GM12878 (cell line): ENCODE results near the gene PCDHA2.
"Not testable (repeated sequence)": the region's sequence is repeated elsewhere in the genome, so short reads cannot be mapped to it uniquely, and the experiment has no call there.

Source experiments
- CBX5 ChIP-seq: sonication (generic); IDR thresholded peaks from 2 replicates; pipeline ENCODE4 v1.6.1; 2016; ENCODE audit warnings: low read depth, moderate library complexity, mild to moderate bottlenecking, inconsistent platforms
- EGR1 ChIP-seq, 2 experiments: IDR thresholded peaks; 1 replicate in 1 of 2; 2 replicates in 1 of 2; pipeline ENCODE4 v1.6.1; 2011 to 2012; ENCODE audit warnings: low read depth in 2 of 2, low read length in 2 of 2, borderline replicate concordance in 1 of 2, mild to moderate bottlenecking in 1 of 2, moderate library complexity in 1 of 2
- EP300 ChIP-seq, 2 experiments: fragments of 150-350 bp in 1 of 2; IDR thresholded peaks; 2 replicates each; pipeline ENCODE4 v1.6.1; 2011 to 2012; ENCODE audit warnings: low read depth in 2 of 2, low read length in 2 of 2, borderline replicate concordance in 1 of 2, improper control_type of control experiment in 1 of 2, inconsistent platforms in 1 of 2; ENCODE audit not compliant: control insufficient read depth in 1 of 2
- EZH2 ChIP-seq: IDR thresholded peaks from 2 replicates; pipeline ENCODE4 v1.6.1; 2012; ENCODE audit warnings: low read depth, mild to moderate bottlenecking, control low read depth, inconsistent platforms, low read length, borderline replicate concordance; ENCODE audit not compliant: control insufficient read depth
- GABPA ChIP-seq: IDR thresholded peaks from 2 replicates; pipeline ENCODE4 v1.6.1; 2014; ENCODE audit warnings: antibody characterized with exemption, low read depth, mild to moderate bottlenecking, inconsistent platforms
- POLR2AphosphoS5 ChIP-seq: IDR thresholded peaks from 2 replicates; pipeline ENCODE4 v1.6.1; 2011; ENCODE audit warnings: mild to moderate bottlenecking, low read length, inconsistent platforms
- TF ChIP-seq, protein P1 (sequence below): IDR thresholded peaks from 2 replicates; pipeline ENCODE4 v1.6.1; 2011; ENCODE audit warnings: mild to moderate bottlenecking, low read depth, low read length, moderate library complexity; ENCODE audit not compliant: insufficient replicate concordance
- TF ChIP-seq, protein P2 (sequence below), 3 experiments: IDR thresholded peaks in 2 of 3; conservative IDR thresholded peaks in 1 of 3; 2 replicates each; pipeline ENCODE4 v1.5.1; 2011; ENCODE audit warnings: low read depth in 3 of 3, low read length in 3 of 3, mild to moderate bottlenecking in 3 of 3, control low read depth in 2 of 3, moderate library complexity in 2 of 3, inconsistent platforms in 1 of 3, mixed read lengths in 1 of 3; ENCODE audit not compliant: control insufficient read depth in 2 of 3, insufficient read depth in 1 of 3; ENCODE audit errors: extremely low read depth in 1 of 3
- TF ChIP-seq, protein P3 (sequence below): fragments of 450-650 bp; formaldehyde crosslinking; IDR thresholded peaks from 2 replicates; pipeline ENCODE4 v1.5.0; 2022; ENCODE audit warnings: mild to moderate bottlenecking, missing genetic modification characterization
- TF ChIP-seq, protein P4 (sequence below): IDR thresholded peaks from 2 replicates; pipeline ENCODE4 v1.6.1; 2012; ENCODE audit warnings: mild to moderate bottlenecking, low read depth, low read length
- TF ChIP-seq, protein P5 (sequence below): fragments of 450-650 bp; IDR thresholded peaks from 2 replicates; pipeline ENCODE4 v1.6.1; 2018; ENCODE audit warnings: mild to moderate bottlenecking, low read depth, moderate library complexity; ENCODE audit not compliant: partially characterized antibody

DNA sequence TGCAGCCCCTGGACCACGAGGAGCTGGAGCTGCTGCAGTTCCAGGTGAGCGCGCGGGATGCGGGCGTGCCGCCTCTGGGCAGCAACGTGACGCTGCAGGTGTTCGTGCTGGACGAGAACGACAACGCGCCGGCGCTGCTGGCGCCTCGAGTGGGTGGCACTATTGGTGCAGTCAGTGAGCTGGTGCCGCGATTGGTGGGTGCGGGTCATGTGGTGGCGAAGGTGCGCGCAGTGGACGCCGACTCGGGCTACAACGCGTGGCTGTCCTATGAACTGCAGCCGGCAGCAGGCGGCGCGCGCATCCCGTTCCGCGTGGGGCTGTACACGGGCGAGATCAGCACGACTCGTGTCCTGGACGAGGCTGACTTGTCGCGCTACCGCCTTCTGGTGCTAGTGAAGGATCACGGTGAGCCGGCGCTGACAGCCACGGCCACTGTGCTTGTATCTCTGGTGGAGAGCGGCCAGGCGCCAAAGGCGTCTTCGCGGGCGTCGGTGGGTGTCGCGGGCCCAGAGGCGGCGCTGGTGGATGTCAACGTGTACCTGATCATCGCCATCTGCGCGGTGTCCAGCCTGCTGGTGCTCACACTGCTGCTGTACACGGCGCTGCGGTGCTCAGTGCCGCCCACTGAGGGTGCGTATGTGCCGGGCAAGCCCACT, 6.7 kb upstream of the PCDHA2 start:
- TF ChIP-seq POLR2AphosphoS5; GABPA; EGR1 (IDR thresholded peaks at IDR 0.05; ENCODE audit: borderline replicate concordance in 1 of 2, low read depth in 2 of 2, low read length in 2 of 2); EZH2; CBX5; EP300 (IDR thresholded peaks at IDR 0.05; ENCODE audit: borderline replicate concordance in 1 of 2, control insufficient read depth in 1 of 2, low read depth in 2 of 2, low read length in 2 of 2): not testable (repeated sequence)
- TF ChIP-seq, protein P1, sequence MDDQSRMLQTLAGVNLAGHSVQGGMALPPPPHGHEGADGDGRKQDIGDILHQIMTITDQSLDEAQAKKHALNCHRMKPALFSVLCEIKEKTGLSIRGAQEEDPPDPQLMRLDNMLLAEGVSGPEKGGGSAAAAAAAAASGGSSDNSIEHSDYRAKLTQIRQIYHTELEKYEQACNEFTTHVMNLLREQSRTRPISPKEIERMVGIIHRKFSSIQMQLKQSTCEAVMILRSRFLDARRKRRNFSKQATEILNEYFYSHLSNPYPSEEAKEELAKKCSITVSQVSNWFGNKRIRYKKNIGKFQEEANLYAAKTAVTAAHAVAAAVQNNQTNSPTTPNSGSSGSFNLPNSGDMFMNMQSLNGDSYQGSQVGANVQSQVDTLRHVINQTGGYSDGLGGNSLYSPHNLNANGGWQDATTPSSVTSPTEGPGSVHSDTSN, result not testable (repeated sequence)
- TF ChIP-seq, protein P2, sequence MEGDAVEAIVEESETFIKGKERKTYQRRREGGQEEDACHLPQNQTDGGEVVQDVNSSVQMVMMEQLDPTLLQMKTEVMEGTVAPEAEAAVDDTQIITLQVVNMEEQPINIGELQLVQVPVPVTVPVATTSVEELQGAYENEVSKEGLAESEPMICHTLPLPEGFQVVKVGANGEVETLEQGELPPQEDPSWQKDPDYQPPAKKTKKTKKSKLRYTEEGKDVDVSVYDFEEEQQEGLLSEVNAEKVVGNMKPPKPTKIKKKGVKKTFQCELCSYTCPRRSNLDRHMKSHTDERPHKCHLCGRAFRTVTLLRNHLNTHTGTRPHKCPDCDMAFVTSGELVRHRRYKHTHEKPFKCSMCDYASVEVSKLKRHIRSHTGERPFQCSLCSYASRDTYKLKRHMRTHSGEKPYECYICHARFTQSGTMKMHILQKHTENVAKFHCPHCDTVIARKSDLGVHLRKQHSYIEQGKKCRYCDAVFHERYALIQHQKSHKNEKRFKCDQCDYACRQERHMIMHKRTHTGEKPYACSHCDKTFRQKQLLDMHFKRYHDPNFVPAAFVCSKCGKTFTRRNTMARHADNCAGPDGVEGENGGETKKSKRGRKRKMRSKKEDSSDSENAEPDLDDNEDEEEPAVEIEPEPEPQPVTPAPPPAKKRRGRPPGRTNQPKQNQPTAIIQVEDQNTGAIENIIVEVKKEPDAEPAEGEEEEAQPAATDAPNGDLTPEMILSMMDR (IDR thresholded peaks at IDR 0.05 in 2 of 3, conservative IDR thresholded peaks at IDR 0.05 in 1 of 3; ENCODE audit: control insufficient read depth in 2 of 3, extremely low read depth in 1 of 3, insufficient read depth in 1 of 3, low read depth in 3 of 3, low read length in 3 of 3), result not testable (repeated sequence)
- TF ChIP-seq, protein P3, sequence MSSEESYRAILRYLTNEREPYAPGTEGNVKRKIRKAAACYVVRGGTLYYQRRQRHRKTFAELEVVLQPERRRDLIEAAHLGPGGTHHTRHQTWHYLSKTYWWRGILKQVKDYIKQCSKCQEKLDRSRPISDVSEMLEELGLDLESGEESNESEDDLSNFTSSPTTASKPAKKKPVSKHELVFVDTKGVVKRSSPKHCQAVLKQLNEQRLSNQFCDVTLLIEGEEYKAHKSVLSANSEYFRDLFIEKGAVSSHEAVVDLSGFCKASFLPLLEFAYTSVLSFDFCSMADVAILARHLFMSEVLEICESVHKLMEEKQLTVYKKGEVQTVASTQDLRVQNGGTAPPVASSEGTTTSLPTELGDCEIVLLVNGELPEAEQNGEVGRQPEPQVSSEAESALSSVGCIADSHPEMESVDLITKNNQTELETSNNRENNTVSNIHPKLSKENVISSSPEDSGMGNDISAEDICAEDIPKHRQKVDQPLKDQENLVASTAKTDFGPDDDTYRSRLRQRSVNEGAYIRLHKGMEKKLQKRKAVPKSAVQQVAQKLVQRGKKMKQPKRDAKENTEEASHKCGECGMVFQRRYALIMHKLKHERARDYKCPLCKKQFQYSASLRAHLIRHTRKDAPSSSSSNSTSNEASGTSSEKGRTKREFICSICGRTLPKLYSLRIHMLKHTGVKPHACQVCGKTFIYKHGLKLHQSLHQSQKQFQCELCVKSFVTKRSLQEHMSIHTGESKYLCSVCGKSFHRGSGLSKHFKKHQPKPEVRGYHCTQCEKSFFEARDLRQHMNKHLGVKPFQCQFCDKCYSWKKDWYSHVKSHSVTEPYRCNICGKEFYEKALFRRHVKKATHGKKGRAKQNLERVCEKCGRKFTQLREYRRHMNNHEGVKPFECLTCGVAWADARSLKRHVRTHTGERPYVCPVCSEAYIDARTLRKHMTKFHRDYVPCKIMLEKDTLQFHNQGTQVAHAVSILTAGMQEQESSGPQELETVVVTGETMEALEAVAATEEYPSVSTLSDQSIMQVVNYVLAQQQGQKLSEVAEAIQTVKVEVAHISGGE (CRISPR knock-in tag), result not testable (repeated sequence)
- TF ChIP-seq, protein P4, sequence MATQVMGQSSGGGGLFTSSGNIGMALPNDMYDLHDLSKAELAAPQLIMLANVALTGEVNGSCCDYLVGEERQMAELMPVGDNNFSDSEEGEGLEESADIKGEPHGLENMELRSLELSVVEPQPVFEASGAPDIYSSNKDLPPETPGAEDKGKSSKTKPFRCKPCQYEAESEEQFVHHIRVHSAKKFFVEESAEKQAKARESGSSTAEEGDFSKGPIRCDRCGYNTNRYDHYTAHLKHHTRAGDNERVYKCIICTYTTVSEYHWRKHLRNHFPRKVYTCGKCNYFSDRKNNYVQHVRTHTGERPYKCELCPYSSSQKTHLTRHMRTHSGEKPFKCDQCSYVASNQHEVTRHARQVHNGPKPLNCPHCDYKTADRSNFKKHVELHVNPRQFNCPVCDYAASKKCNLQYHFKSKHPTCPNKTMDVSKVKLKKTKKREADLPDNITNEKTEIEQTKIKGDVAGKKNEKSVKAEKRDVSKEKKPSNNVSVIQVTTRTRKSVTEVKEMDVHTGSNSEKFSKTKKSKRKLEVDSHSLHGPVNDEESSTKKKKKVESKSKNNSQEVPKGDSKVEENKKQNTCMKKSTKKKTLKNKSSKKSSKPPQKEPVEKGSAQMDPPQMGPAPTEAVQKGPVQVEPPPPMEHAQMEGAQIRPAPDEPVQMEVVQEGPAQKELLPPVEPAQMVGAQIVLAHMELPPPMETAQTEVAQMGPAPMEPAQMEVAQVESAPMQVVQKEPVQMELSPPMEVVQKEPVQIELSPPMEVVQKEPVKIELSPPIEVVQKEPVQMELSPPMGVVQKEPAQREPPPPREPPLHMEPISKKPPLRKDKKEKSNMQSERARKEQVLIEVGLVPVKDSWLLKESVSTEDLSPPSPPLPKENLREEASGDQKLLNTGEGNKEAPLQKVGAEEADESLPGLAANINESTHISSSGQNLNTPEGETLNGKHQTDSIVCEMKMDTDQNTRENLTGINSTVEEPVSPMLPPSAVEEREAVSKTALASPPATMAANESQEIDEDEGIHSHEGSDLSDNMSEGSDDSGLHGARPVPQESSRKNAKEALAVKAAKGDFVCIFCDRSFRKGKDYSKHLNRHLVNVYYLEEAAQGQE, result not testable (repeated sequence)
- TF ChIP-seq, protein P5, sequence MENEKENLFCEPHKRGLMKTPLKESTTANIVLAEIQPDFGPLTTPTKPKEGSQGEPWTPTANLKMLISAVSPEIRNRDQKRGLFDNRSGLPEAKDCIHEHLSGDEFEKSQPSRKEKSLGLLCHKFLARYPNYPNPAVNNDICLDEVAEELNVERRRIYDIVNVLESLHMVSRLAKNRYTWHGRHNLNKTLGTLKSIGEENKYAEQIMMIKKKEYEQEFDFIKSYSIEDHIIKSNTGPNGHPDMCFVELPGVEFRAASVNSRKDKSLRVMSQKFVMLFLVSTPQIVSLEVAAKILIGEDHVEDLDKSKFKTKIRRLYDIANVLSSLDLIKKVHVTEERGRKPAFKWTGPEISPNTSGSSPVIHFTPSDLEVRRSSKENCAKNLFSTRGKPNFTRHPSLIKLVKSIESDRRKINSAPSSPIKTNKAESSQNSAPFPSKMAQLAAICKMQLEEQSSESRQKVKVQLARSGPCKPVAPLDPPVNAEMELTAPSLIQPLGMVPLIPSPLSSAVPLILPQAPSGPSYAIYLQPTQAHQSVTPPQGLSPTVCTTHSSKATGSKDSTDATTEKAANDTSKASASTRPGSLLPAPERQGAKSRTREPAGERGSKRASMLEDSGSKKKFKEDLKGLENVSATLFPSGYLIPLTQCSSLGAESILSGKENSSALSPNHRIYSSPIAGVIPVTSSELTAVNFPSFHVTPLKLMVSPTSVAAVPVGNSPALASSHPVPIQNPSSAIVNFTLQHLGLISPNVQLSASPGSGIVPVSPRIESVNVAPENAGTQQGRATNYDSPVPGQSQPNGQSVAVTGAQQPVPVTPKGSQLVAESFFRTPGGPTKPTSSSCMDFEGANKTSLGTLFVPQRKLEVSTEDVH, result not testable (repeated sequence)
